GM21786 (cell line): Measurements from ENCODE around the gene ADORA2A.

ENCODE experiments used
- ATAC-seq: cut with Tn5 transposase; IDR thresholded peaks from one replicate; pipeline ENCODE4 v1.9.1; 2021; ENCODE audit not compliant: unreplicated experiment

ADORA2A gene

GRCh38 chr22:24417200-24417599 lies 10.2 kb upstream of the ADORA2A start:
- no peak for ATAC-seq

GRCh38 chr22:24417901-24418641 lies 9.3 kb upstream of the ADORA2A start:
- ATAC-seq = no peak

GRCh38 chr22:24418786-24419474 lies 8.5 kb upstream of the ADORA2A start:
- ATAC-seq = no peak

GRCh38 chr22:24419475-24419850 lies 7.9 kb upstream of the ADORA2A start:
- ATAC-seq = no peak

GRCh38 chr22:24420072-24420976 lies 7.1 kb upstream of the ADORA2A start:
- ATAC-seq = no peak

DNA sequence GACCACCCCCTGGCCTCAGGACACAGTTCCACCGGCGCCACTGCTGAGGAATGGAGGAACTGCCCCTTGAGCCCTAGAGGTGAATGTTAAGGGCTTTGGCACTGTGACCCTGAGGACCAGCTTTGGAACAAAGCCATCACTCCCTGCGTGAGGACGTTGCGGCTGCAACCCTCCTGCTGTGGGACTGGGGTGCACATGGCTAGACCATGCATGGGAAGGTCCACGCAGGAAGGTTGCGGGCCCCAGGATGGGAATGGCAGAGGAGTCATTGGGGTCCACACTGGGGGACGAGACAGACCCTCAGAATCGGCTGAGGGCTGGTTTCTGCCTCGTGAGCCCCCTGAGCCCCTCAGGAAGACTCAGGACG lies 6.4 kb upstream of the ADORA2A start:
- no peak for ATAC-seq

DNA sequence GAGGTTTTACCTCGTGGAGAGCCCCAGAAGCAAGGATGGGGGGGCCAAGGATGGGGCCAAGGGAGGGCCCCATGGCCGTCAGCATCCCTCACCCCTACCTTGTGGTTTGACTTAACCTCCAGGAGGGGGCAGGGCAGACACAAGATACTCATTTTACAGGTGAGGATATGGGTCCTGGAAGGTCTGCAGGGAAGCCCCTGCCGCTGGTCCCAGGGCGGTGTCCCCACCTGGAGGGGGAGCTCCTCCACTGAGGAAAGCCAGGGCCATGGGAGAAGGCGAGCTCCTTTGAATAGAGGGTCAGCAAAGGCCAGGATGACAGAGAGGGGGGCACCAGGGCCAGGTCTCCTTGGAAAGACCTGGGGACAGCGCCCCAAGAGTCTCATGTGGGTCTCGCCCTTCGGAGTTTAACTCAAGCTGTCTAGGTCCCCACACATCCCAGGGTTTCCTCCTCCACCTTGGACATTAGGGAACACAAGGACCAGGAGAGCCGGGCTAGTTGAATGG lies 5.9 kb upstream of the ADORA2A start:
- ATAC-seq = no peak

GRCh38 chr22:24422102-24422665 lies 5.2 kb upstream of the ADORA2A start:
- ATAC-seq = no peak

DNA sequence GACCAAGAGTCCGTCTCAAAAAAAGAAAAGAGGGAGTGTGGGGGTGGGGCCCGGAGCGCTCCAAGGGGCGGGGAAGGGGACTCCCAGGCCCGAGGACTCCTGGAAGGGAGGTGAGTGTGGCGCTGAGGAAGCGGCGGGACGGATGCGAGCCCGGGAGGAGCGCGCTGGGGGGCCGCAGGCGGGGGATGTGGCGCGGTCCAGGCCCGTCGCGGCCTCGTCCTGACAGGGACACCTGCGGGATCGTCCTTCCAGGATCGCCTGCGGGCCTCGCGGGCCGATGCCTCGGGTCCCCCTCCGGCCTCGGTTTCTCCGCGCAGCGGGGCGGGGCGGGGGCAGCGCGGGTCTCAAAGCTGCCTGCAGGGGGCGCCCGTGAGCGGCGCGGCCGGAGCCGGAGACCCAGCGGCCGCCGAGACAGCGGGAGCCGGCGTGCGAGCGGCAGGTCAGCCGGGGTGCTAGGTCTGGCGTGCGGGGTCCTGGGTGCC lies 3.8 kb upstream of the ADORA2A start:
- ATAC-seq = no peak

DNA sequence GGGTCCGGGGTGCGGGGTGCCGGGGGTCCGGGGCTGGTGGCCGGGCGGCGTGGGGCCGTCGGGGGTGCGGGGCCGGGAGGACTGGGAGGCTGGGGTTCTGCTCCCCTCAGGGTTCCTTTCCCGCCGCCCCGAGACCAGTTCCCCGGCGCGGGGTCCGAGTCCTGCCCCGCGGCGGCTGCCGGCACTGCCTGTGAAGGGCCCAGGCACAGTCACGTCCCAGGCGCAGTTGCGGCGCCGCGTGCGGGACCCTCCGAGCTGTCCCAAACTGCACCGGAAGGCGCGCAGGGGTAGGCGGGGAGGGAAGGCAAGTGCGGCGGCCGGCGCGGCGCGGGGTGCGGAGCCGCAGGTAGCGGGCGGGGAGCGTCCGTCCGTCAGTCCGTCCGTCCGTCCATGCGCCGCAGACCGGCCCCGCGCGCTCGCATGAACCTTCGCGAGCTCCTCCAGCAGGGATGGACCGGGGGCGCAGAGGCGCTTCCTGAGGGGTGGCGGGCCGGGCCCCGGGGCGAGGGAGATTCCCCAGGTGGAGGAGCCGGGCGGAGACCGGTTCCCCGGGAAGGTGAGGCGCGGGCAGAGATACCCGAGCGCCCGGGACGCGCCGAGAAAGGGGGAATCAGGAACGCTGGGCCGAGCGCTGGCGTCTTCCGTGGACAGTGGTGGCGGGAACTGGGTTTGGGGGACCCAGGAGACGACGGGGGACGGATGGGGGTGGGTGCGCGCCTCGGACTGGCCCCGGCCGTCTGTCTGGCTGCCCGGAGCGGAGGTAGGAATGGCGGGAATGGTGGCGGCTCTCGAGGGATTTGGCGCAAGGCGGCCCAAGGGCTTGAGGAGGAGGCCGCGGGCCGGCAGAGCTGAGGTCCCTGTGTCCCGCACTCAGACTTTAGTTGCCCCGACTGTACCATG lies 3.1 kb upstream of the ADORA2A start:
- no peak for ATAC-seq

DNA sequence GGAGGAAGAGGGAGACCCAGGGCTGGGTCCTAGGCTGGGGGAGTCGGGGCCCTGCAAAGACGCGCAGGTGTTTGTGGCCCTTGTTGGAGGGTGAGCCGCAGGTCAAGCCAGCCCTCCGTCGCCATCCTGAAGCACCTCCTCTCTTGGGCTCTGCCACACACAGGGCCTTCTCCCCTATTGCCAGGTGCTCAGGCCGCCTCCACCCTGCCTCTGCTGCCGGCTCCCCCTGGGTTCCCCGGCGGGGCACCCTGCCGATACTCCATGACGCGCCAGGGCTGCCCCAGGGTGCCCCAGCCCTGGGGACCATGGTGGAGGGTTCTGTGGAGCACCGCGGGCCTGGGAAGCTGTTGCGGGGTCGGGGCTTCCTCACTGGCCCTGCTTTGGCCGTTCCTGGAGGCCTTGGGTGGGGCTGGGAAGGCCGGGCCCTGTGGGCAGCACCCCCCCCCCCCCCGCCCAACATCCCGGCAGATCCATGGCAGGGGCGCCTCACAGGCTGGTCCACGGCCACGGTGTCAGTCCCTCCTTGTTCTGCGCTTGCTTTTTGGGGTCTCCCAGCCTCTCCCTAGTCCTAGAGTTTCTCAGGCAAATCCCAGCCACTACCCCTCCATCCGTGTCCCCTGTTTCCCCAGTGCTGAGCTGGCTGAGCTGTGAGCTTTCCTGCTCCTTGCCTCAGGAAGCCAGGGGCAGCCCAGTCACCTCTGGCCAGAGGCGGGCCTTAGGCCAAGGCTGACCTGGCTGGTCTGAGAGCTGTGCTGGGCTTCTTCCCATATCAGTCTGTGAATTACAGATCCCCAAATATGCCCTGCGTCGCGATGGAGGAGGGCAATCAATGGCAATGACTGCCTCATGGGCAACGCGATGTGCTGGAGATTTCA lies 2.3 kb upstream of the ADORA2A start:
- no peak for ATAC-seq

DNA sequence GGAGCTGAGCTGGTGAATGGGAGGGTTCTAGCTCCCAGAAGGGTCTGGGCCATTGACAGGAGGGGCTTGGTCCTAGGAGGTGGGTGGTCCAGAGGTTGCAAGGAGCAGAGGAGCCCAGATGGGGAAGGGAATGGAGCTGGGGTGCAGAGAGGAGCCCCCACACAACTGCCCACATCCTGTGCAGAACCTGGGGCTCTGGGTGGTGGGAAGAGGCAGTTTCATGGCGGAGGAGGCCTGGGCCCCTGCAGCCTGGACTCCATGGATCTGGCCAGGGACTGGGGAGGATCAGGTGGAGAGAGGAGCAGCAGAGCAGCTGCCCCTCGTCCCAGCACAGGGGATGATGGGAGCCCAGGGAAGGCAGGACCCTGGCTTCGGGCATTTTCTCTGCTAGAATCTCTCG lies 963 bp upstream of the ADORA2A start:
- ATAC-seq = no peak

DNA sequence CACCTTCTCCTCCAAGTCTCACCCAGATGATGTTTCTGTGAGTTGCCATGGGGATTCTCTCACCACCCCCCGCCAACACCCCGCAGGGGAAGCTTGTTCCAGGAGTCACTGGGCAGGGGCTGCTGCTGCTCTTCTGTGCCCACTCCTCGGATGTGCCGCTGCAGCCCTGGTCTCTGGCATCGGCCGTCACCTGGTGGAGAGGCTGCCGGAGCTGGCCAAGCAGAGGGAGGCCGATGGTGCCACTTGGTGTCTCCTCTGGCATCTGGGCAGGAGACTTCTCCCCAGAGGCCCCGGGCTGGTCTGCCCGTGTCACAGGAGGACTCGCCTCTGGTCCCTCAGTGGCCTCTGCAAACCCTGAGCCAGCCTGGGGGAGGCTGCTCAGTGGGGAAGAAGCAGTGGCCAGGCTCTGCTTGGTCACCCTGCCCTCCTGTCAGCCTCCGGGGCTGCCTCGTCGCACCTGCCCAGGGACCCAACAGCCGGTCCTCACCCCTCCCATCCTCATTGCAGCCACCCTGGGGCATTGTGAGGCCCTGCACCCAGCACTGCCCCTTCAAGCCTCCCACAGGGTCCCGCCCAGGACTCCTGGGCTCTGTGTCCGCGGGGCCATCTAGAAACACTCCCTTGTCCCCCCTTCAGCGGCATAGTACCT lies 424 bp upstream of the ADORA2A start:
- no peak for ATAC-seq

DNA sequence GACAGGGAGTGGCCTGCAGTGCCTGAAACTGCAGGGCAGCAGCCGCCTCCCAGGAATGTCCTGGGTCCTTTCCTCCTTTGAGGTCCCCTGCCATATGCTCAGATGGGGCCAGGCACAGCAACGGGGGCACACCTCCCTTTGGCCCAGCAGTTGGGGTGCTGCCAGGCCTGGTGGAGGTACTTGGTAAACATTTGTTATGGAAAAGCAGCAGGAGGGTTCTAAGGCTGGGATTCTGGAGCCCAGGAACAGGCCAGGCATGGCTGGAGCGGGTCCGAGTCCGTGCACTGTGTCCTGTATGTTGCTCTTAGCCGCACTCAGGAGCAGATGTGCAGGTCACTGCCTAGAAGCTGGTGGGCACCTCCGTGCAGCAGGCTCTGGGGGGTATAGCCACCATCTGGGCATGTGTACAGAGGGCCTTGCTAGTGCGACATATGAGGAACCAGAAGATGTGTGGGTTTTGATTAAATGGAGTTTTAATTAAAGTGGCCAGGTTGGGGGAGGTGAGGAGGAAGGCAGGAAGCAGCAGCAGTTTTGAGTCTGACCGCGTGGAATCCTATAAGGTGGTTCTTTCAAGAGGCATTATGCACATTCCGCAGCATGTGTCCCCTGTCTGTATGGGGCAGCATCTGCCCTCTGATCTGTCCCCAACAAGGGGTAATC lies 1.5 kb downstream of the ADORA2A start:
- no peak for ATAC-seq

DNA sequence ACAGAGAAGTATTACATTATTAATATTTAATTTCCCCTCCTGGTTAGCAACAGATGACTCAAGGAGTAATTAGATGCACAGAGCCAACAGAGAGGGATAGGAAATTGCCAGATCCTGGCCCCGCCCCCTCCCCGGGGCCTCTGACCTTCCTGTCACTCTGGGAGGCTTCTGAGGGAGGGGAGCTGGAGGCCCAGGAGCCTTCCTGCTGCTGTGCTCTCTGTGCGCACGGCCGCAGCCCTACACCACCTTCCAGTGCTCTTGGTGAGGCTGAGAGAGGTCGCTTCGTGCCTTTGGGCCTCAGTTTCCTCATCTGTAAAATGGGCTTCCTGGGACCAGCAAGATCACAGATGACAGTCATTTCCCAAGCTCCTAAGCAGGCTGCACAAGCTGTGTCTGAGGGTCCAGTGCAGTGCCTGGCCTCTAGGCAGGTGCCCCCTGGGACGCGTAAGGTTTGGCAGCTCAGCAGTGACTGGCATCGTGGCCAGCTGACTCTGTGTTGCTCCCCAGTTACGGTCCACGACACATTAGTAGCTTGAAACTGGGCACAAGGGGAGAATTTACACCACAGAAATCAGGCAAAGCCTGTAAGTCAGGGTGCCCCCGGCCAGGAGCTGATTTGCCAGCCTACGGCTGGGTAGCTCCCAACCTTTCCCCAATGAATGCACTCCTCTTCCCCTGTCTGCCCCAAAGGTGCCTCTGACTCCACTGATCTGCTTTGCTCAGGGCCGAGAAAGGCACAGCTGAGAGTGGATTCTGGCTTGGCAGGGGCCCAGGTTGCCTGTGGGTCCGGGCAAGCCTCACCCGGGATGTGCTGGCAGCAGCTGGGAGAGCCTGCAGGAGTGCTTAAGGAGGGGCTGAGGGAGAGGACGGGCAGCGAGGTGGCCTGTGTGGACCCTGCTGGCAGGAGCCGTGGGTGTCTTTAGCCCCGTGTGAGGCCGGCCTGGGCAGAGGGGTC lies 2.3 kb downstream of the ADORA2A start:
- no peak for ATAC-seq

- no peak for ATAC-seq
Measured at GRCh38 chr22:24430431-24431308, 3.3 kb downstream of the ADORA2A start.
